SHP77 treated with DMSO at 0.1 percent for 48 hours (cell line): ENCODE results near the gene PYDC2.

Experiments used
- DNase-seq: peaks from one replicate; lab custom pipeline; 2025; lab: John Stamatoyannopoulos, UW

The PYDC2 gene

DNA sequence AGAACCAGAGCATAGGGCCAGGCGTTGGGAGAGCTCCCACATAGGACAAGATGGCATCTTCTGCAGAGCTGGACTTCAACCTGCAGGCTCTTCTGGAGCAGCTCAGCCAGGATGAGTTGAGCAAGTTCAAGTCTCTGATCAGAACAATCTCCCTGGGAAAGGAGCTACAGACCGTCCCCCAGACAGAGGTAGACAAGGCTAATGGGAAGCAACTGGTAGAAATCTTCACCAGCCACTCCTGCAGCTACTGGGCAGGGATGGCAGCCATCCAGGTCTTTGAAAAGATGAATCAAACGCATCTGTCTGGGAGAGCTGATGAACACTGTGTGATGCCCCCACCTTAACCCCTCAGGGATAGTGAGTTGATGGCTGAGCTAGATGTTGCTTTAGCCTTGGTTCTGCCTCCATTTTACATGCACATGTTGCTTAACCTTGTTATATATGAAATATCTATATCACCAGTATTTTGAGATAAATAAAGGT is at the start of gene PYDC2:
PYDC2 (plus strand) TSS at position 51 of the 483 bp plus-strand sequence; CDS start at position 51, 0 bp downstream.
- no peak for DNase-seq

DNA sequence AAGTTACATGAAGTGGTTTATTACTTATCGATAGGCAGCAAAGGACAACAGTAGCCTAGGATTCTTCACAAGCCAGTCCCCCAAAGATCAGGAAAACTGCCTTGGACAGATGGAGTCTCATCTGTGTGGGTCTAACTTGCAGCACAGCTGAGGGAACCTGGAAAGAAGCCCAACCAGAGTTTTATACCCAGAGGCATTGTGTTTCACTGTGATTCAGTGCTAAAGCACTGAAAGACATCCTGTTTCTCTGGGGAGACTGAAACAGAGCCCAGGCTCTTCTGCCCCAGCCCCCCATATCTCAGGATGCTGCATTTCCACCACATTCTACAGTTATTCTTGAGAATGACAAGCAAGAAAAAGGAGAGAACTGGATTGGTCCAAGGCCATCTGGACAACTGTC is 48.2 kb upstream of the PYDC2 start:
- no peak for DNase-seq

DNA sequence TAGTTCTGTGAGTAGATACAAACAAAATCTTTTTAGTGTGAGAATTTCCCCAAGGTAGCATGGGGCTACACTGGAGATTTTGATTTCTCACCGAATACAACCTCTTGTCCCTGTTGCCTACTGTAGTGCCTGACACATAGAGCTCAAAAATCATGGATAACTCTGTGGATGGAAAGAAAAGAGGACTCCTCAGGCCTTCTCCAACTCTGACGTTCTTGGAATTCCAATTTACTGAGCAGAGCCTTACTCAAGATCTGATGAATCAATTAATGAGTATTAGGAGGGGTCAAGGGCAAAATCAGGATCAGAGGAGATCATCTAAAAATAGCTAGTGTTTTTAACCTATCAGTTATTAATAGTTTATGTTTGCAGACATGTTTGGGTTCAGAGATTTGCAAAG is 46.7 kb upstream of the PYDC2 start:
- DNase-seq = no peak

DNA sequence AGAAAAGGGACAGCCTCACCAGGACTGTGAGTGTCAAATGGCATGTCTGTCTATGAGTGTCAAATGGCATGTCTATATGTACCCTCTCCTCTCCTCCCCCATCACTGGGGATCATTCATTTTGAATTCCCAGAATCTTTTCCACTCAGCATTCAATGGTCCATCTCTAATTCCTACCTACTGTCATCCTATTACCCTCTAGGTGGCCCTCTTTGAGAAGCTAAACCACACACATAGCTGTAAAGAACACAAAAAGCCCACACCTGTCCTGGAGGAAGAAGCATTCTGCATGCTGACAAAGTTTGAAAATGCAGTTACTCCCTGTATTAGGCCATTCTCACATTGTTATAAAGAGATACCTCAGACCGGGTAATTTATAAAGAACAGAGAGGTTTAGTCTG is 46.2 kb upstream of the PYDC2 start:
- DNase-seq = no peak

DNA sequence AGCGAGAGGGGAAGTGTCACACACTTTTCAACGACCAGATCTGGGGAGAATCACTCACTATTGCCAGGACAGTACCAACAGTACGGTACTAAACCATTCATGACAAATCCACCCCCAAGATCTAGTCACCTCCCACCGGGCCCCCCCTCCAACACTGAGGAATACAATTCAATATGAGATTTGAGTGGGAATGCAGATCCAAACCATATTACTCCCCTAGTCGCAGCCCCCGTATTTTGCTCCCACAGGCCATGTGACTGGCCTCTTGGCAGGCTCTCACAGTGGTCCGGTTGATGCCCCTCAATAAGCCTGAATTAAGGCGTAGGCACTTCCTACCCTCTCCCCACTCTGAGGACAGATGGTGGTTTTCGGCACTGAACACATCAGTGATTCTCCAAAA is 45.4 kb upstream of the PYDC2 start:
- DNase-seq = no peak

DNA sequence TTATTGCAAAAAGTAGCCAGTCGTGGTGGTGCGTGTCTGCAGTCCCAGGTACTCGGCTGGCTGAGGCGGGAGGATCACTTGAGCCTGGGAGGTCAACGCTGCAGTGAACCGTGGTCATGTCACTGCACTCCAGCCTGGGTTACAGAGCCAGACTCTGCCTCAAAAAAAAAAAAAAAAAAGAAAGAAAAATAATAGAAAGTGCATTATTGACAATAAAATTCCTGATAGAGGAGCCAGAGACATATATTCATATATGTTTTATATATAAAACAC is 43.6 kb upstream of the PYDC2 start:
- DNase-seq = no peak

DNA sequence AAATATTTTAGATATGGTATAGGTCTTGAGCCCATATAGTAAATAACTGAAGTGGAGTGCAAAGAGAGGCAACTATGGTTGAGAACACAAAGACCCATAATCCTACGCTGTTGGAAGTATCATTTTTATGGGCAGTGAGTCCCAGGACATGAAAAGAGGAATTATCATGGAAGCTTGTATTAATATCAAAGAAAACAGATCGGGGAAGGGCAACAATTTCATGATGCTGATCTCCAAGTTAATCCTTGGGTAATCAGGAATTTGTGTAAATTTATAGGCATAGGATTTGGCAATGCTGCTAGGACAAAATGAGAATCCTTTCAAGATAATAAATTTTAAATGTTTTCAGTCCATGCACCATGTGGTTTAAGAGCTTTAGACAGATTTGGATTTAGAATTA is 40.2 kb upstream of the PYDC2 start:
- DNase-seq = no peak

DNA sequence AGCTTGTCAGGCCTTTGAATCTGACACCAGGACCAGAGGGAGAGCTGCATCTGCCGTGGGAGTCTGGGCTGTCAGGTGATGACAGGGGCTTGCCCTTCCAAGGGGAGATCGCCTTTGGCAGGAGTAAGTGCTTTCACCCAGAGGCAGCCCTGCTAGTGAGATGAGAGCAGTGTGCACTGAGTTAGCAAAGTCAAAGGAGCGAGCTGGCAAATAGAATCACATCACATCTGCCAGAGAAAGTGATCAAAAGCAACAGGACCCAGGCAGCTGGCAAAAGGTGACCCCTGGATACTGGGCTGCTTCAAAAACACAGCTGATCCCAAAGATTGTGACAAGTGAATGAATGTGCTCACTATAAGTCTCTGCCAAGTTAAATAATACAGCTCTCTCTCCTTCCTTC is 36.1 kb upstream of the PYDC2 start:
- no peak for DNase-seq

DNA sequence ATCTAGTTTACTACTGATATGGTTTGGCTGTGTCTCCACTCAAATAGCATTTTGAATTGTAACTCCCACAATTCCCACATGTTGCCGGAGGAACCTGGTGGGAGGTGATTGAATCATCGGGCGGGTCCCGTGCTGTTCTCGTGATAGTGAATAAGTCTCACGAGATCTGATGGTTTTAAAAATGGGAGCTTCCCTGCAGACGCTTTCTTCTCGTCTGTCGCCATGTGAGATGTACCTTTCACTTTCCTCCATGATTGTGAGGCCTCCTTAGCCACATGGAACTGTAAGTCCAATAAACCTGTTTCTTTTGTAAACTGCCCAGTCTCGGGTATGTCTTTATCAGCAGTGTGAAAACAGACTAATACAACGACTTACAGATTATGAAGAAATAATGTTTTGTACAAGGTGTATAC is 35.6 kb upstream of the PYDC2 start:
- DNase-seq = no peak

DNA sequence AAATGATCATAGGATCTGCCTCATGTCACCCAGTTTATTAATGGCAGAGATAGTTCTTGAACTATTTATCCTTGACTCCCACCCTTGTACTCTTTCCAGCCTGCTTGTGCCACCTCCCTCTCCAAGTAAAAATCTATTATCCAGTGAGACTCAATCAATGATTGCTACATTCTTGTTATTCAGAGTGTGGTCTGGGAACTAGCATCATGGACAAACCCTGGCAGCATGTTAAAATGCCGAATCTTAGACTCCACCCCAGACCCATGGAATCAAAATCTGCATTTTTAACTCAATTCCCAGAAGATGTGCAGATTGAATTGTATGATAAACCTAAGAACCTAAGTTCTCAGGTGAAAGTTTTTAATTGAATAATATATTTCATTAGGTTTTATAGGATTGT is 34.7 kb upstream of the PYDC2 start:
- no peak for DNase-seq

DNA sequence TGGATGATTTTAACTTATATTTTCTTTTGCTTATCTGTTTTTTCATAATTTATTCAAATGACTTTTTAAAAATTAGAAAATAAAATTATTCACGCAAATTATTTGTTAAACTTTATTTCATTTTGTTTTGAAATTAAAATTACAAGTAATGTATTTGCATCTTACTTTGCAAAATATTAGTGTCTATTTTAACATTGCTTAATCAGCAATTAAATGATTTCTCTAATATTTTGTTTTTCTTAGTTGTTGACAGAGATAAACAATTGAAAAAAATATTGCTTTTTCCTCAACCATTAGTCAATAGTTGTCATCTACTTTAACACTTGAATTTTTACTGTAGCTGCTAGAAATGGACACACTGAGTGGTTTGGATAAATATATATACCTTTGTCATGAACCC is 32.8 kb upstream of the PYDC2 start:
- DNase-seq = no peak

DNA sequence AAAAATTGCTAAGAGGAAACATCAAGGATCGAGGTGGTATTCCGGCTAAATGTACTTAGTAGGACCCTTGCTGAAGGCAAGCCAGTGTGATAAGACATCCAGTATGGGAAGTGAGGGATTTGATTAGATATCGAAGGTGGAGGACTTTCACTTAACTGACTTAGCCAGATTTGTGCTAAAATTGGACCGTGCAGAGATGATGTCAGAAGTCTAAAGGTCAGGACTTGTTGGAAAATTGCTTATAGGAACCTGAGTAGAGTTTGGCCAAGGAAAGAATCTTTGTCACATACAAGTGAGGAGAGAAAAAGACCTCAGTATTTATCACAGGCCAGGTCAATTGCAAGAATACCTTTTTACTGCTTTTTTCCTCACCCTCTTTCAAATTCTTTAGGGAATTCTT is 30.9 kb upstream of the PYDC2 start:
- no peak for DNase-seq

DNA sequence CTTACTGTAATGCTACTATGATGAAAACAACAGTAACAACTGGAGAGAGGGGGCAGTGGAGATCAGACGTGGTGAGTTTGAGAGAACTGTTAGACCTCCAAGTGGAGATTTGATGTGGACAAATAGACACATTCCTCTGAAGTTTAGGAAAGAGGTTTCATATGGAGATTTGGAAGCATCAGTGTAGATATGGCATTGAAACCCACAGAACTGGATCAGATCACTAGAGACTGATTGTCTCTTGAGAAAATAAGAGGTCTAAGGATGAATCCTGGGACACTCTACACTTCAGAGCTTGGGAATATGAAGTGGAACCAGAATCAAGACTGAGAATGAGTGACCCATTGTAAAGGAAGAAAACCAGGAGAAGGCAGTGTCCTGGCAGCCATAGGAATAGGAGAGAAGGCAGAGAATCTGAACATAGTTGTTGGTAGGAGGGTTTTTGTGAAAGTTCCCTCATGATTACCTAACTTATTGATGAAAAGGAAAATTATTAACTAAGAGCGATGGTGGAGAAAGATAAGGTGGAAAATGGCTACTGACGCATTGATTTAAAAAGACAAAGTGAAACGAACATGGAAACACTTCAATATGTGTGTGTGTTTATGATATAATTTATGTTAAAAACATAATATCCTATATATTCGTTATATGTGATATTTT is 29.7 kb upstream of the PYDC2 start:
- no peak for DNase-seq

DNA sequence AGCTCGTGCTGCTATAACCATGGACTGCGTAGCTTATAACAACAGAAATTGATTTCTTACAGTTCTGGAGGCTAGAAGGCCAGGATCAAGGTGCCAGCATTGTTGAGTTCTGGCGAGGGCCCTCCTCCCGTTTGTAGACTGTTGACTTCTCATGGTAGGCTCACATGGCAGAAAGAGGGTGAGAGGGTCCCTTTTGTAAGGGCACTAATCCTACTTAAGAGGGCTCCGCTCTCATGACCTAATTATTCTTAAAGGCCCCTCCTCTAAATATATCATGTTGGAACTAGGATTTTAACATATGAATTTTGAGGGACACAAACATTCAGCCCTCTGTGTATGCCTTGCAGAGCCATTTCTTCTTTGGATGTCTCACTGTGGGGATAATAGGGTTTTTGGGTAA is 28.8 kb upstream of the PYDC2 start:
- DNase-seq = no peak

DNA sequence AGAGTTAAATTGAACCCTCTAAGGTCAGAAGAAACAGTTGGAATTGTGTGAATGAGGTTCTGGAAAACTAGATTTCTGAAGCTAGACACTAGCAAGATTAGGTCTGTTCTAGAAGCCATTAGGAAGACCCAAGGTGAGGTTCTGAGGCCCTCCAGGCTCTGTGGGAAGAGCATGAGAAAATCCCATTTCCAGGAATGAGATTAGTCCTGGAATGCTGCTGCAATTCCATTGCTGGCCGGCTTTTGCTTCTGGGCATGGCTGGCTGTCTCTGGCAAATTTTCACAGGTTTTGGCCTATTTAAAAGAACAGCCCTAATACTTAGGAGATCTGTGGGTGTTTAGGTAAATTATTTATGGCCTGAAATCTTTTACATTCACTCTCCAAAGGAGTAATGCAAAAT is 26.9 kb upstream of the PYDC2 start:
- no peak for DNase-seq

DNA sequence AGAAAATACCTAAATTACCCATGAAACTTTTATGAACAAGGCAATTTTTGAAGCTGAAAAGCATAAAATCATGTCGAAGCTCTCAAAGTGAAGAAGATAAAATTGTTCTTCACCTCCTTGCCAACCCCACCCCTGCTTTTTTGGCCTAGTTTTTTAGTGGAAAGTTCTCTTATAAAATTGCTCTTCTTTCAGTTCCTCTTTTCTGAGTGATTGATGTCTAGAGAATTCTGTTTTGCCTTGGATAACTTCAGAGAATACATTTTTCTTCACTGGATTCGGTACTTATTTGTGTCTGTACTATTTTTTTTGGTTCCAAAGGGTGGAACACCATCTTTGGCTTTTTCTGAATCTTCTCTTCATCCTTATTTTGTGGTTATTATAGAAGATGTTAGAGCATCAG is 25.0 kb upstream of the PYDC2 start:
- no peak for DNase-seq

DNA sequence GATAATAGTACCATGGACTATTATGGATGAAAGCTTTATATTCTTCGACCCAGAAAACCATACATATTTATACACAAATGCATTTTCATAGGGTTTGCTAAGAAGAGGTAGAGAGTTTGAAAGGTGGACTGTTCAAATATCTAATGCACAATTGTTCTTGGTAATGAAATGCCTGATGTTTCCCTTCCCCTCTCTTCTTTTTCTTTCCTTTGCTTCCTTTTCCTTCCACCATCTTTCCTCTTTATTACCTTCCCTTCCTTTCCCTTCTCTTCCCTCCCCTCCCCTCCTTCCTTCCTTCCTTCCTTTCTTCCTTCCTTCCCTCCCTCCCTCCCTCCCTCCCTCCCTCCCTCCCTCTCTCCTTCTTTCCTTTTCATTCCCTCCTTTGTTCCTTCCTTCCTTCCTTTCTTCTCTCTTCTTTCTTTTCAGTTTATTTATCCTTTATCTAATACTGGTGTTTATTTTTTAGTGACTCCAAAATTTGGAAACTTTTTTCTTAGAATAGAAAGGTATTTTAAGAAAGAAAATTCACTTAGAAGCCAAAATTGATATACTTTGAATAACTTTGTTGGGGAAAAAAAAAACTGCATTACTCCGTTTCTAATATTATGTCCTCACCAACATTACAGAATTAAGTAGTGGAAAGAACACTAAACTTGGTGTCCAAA is 22.7 kb upstream of the PYDC2 start:
- DNase-seq = no peak

DNA sequence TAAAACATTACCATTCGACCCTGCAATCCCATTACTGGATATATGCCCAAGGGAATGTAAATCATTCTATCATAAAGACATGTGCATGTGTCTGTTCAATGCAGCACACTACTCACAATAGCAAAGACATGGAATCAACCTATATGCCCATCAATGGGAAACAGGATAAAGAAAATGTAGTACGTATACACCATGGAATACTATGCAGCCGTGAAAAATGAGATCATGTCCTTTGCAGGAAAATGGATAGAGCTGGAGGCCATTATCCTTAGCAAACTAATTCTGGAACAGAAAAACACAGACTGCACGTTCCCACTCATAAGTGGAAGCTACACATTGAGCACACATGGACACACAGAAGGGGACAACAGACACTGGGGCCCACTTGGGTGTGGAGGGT is 20.4 kb upstream of the PYDC2 start:
- no peak for DNase-seq

DNA sequence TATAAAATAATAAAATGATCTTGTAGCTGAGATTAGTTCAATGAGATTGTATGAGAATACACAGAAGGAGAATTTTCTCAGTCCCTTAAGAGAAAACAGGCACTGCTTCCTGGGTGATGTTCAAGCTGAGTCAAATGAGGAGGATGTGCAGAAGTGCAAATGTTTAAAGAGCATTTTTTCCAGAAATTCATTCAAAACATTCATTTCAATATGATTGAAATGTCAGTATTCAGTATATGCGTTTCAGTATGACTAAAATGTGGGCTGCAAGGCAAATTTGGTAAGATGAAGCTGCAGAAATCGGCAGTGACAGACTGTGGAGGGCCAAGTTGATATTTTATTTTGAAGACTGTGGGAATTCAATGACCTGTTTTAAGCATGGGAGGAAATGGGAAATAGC is 19.3 kb upstream of the PYDC2 start:
- DNase-seq = no peak

DNA sequence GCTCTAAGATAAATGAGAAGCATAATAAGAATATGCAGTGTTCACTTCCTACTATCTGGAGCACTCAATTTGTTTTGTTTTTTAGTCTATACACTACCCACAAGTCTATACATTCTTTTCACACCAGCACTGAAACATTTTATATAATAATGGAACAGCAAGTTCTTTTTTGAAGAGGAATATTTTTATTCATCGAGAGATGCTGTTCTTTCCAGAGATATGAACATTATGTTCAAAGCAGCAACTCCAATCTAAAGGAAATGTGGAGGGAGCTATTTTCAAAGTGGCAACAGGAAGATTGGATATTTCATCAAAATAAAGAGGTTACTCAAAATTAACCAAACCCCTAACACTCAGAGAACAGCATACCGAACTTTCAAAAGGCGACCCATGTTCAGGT is 16.4 kb upstream of the PYDC2 start:
- DNase-seq = no peak

DNA sequence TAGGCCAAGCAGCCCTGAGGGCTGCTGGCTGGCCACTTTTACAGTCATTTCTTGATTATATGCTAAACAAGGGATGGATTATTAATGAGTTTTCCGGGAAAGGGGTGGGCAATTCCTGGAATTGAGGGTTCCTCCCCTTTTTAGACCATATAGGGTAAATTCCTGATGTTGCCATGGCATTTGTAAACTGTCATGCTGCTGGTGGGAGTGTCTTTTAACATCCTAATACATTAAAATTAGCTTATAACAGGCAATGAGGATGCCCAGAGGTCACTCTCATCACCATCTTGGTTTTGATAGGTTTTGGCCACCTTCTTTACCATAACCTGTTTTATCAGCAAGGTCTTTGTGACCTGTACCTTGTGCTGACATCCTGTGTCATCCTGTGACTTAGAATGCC is 11.7 kb upstream of the PYDC2 start:
- DNase-seq = no peak

DNA sequence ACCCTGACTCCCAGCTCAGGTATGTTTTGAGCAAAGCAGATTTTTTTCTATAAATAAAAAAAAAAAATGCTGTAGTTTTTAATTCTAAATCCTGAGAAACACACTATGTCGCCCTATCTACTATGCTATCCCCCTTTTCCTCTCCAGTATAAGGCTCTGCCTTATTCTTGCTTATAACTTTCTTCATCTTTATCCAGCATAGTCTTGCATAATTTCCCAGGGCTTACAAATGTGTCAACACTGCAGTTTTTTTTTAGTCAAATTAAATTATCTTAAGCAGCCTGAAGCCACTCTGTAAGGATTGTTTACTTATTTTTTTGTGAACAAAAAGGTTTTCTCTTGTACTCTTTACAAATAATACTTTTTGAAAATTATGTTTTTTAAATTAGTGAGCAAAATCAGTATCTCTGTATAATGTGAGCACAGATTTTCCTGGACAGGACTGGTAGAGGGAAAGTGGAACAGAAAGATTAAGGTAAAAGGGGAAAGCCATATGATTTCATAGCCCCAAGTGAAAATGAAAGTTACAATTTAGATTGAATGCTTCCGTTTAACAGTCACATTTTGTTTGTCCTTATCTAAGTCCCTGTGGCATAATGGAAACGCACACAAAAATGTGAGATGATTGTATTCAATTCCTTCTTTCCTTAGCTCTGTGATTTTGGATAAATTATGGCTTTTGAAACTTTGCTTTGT is 5.6 kb upstream of the PYDC2 start:
- DNase-seq = no peak

DNA sequence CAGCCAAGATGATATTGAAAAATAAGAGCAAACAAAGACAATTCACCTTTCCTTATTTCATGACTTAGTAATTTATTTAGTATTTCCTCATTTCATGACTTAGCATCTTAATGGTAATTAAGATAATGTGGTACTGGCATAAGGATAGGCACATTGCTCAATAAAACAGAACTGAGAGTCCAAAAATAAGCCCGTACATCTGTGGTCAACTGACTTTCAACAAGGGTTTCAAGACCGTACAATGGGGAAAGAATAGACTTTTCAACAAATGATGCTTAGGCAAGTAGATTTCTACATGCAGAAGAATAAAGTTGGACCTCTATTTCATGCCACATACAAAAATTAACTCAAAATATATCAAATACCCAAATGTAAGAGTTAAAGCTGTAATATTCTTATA is 603 bp upstream of the PYDC2 start:
- no peak for DNase-seq

DNA sequence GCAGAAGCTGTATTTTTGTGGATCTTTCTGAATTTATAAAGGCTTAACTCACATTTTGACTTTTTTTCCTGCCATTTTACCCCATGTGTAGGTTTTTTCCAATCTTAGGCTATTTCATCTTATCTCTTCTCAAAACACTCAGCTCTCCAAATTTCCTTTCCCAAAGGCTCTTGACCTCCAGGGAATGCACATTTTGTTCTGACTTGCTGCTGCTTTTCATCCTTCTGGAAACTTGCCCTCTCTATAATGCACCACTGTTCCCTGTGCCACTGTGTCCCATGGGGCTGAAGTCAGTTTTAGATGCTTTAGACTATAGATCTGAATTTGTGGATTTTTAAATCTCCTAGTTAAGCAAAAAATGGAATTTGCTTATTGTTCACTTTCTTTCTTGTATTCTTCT is 9.1 kb downstream of the PYDC2 start:
- DNase-seq = no peak
